Colonic mucosa (tissue), 4 donors: ENCODE results near the gene BCAS1. TPM values are rescaled to one million over a fixed set of nuclear protein-coding genes. Genes with fewer than 3 reads are reported as not detected.

Experiments used
- DNase-seq: peaks from one replicate; pipeline ENCODE4 v3.0.0-alpha.2; 2020
- H3K27ac ChIP-seq: fragments of 200-600 bp; one replicate; pipeline ENCODE4 v1.8.0; 2021
- H3K27me3 ChIP-seq: fragments of 200-600 bp; one replicate; pipeline ENCODE4 v1.8.0; 2021
- H3K36me3 ChIP-seq: fragments of 200-600 bp; one replicate; pipeline ENCODE4 v1.8.0; 2021
- H3K4me1 ChIP-seq: fragments of 200-600 bp; one replicate; pipeline ENCODE4 v1.8.0; 2021; ENCODE audit warnings: mild to moderate bottlenecking
- H3K4me3 ChIP-seq: fragments of 200-600 bp; one replicate; pipeline ENCODE4 v1.8.0; 2021
- H3K9ac ChIP-seq, 2 donors: one replicate each; pipeline ENCODE4 v1.7.0; 2013; ENCODE audit warnings: control low read depth in 2 of 2, low read depth in 2 of 2, low read length in 2 of 2
- H3K9me3 ChIP-seq: fragments of 200-600 bp; one replicate; pipeline ENCODE4 v1.8.0; 2021
- CTCF ChIP-seq: fragments of 200-600 bp; IDR thresholded peaks from one replicate; pipeline ENCODE4 v1.8.0; 2022; ENCODE audit warnings: antibody characterized with exemption, mild to moderate bottlenecking
- intact Hi-C: fragments of 100-400 bp; cut with DNase I; formaldehyde crosslinking; loops from one replicate; pipeline ENCODE4 v1.14.1; 2022
- total RNA-seq, 2 donors: library from RNA; stranded (reverse); fragmentation: NEBNext Ultra II Directional in 1 of 2; extraction: Animal tissue kit (Norgen Biotek cat#: 25700) in 1 of 2; gene quantifications; one replicate each; pipeline ENCODE4 v1.2.1, GENCODE V29; 2021
- donor health status: healthy.
- donor health status: DM: no; HTN: no; CAD: no.
- donor health status: DM: no; HTN: no; CAD: no.

The BCAS1 gene
- total RNA-seq, 2 donors from 2014 or later = 67.9 to 154 TPM

- TF ChIP-seq CTCF = no peak
- Histone ChIP-seq H3K27ac (peak overlapping the region; percentile 70), H3K36me3 (no peaks in the 10 kb centered on the region)
Measured at GRCh38 chr20:54114109-54114508, 43.7 kb upstream of the BCAS1 start.

GRCh38 chr20:54113566-54113965 is 43.2 kb upstream of the BCAS1 start:
- no peak for TF ChIP-seq CTCF
- intact Hi-C loops = no loop called here
- H3K36me3 ChIP-seq = no peaks in the 10 kb centered on the region
- peak overlapping the region; percentile 70 for H3K27ac ChIP-seq
- H3K4me3 ChIP-seq = no peak overlapping the region
- DNase-seq = peak; percentile 81
- no peaks in the 10 kb centered on the region for H3K27me3 ChIP-seq
- H3K4me1 ChIP-seq = no peaks in the 10 kb centered on the region
- H3K9ac ChIP-seq = peak overlapping the region in 1 of 2 donors; percentile 68
- no peaks in the 10 kb centered on the region for H3K9me3 ChIP-seq

More at GRCh38 chr20:54114109-54114508, 43.7 kb upstream of the BCAS1 start:
- Histone ChIP-seq H3K9ac (peak overlapping the region; percentile 61 to 68), H3K4me1 (no peaks in the 10 kb centered on the region), H3K9me3 (no peaks in the 10 kb centered on the region), H3K27me3 (no peaks in the 10 kb centered on the region), H3K4me3 (no peak overlapping the region)
- intact Hi-C loops = no loop called here
- DNase-seq = no peak

- no peak for DNase-seq
- Histone ChIP-seq H3K27ac (peak overlapping the region; percentile 50), H3K9ac (no peak overlapping the region), H3K9me3 (no peaks in the 10 kb centered on the region), H3K27me3 (no peaks in the 10 kb centered on the region), H3K4me3 (no peak overlapping the region), H3K36me3 (no peaks in the 10 kb centered on the region), H3K4me1 (no peaks in the 10 kb centered on the region)
- intact Hi-C loops = no loop called here
- TF ChIP-seq CTCF = no peak
Measured at GRCh38 chr20:54112221-54112884, 42.0 kb upstream of the BCAS1 start.

- no peaks in the 10 kb centered on the region for H3K9me3 ChIP-seq
- H3K4me3 ChIP-seq = no peak overlapping the region
- H3K9ac ChIP-seq = no peak overlapping the region
- intact Hi-C loops = no loop called here
- no peaks in the 10 kb centered on the region for H3K4me1 ChIP-seq
- DNase-seq = no peak
- H3K27me3 ChIP-seq = no peaks in the 10 kb centered on the region
- H3K36me3 ChIP-seq = no peaks in the 10 kb centered on the region
- no peak for TF ChIP-seq CTCF
- H3K27ac ChIP-seq = no peak overlapping the region
Measured at GRCh38 chr20:54111460-54111859, 41.1 kb upstream of the BCAS1 start.

- no peak for DNase-seq
- no peak for TF ChIP-seq CTCF
- Histone ChIP-seq H3K27me3 (no peaks in the 10 kb centered on the region), H3K4me1 (no peaks in the 10 kb centered on the region), H3K9ac (no peak overlapping the region), H3K4me3 (no peak overlapping the region), H3K9me3 (no peaks in the 10 kb centered on the region), H3K36me3 (no peaks in the 10 kb centered on the region), H3K27ac (no peak overlapping the region)
- intact Hi-C loops = no loop called here
Measured at GRCh38 chr20:54110457-54110856, 40.1 kb upstream of the BCAS1 start.
